Breast epithelium (tissue), 4 donors: ENCODE data around the gene ZNF467. TPM values are rescaled to one million over a fixed set of nuclear protein-coding genes. Genes with fewer than 3 reads are reported as not detected.
A peak's percentile ranks its signal among the peaks of the same experiment; 100 is the strongest.

Experiments
- DNase-seq, 2 donors: peaks; one replicate each; pipeline ENCODE4 v3.0.0-alpha.2; 2019; ENCODE audit warnings: low spot score in 2 of 2
- H3K27ac ChIP-seq, 2 donors: fragments of 200-600 bp; sonication (generic) in 1 of 2; one replicate each; pipeline ENCODE4 v1.5.1; 2016 to 2019; ENCODE audit warnings: mild to moderate bottlenecking in 1 of 2
- H3K27me3 ChIP-seq, 2 donors: fragments of 200-600 bp; sonication (generic) in 1 of 2; one replicate each; pipeline versions ENCODE4 v1.5.1 to v1.6.0; 2017 to 2019; ENCODE audit warnings: control low read depth in 1 of 2, mild to moderate bottlenecking in 1 of 2
- H3K36me3 ChIP-seq: fragments of 200-600 bp; one replicate; pipeline ENCODE4 v1.5.1; 2019
- H3K4me1 ChIP-seq, 2 donors: fragments of 200-600 bp; sonication (generic); one replicate each; pipeline ENCODE4 v1.5.1; 2016 to 2019; ENCODE audit warnings: control low read depth in 1 of 2
- H3K4me3 ChIP-seq, 3 donors: fragments of 200-600 bp; sonication (generic); 1 replicate in 2 of 3; 2 replicates in 1 of 3; pipeline ENCODE4 v1.5.1; 2016 to 2019; ENCODE audit warnings: mild to moderate bottlenecking in 3 of 3, moderate library complexity in 2 of 3
- H3K9me3 ChIP-seq, 2 donors: fragments of 200-600 bp; sonication (generic) in 1 of 2; one replicate each; pipeline ENCODE4 v1.5.1; 2016 to 2019; ENCODE audit warnings: control low read depth in 1 of 2
- CTCF ChIP-seq, 3 donors: fragments of 450-650 bp; IDR thresholded peaks; one replicate each; pipeline ENCODE4 v1.5.1; 2016 to 2017; ENCODE audit warnings: antibody characterized with exemption in 3 of 3, mild to moderate bottlenecking in 3 of 3, moderate library complexity in 3 of 3
- POLR2A ChIP-seq: fragments of 450-650 bp; IDR thresholded peaks from one replicate; pipeline ENCODE4 v1.6.1; 2016; ENCODE audit warnings: antibody characterized with exemption, mild to moderate bottlenecking, moderate library complexity
- POLR2AphosphoS5 ChIP-seq, 3 donors: sonication (generic); formaldehyde crosslinking; IDR thresholded peaks; one replicate each; pipeline ENCODE4 v1.6.1; 2017; ENCODE audit warnings: antibody characterized with exemption in 3 of 3
- intact Hi-C: fragments of 100-400 bp; cut with DNase I; formaldehyde crosslinking; loops from one replicate; pipeline ENCODE4 v1.15.1; 2023; ENCODE audit warnings: low total_unique reads
- total RNA-seq, 3 donors: library from RNA; depleted of rRNA; stranded (reverse); fragments of >200 nt; gene quantifications; one replicate each; pipeline ENCODE4 v1.1.0, GENCODE V29; 2016

ZNF467 gene
- total RNA-seq, 3 donors from 2014 or later: 5.0 to 6.3 (median 5.9) TPM

- no peak for DNase-seq
- H3K4me1 ChIP-seq: no peaks in the 10 kb centered on the region
- H3K27ac ChIP-seq: peak overlapping the region; percentile 55 to 80
Measured at GRCh38 chr7:149774237-149775175, 1.1 kb upstream of the ZNF467 start.

GRCh38 chr7:149772956-149773434, 393 bp downstream of the ZNF467 start:
- intact Hi-C loops: no loop called here
- no peak for TF ChIP-seq POLR2A
- no peak for TF ChIP-seq CTCF (IDR thresholded peaks at IDR 0.05)
- TF ChIP-seq POLR2AphosphoS5 (IDR thresholded peaks at IDR 0.05): no peak
- H3K27ac ChIP-seq: peak overlapping the region; percentile 78 to 80
- H3K27me3 ChIP-seq: no peaks in the 10 kb centered on the region
- no peaks in the 10 kb centered on the region for H3K9me3 ChIP-seq
- H3K36me3 ChIP-seq: no peaks in the 10 kb centered on the region
- no peak for DNase-seq
- H3K4me3 ChIP-seq: peak overlapping the region; percentile 58 to 91 (median 73)
- H3K4me1 ChIP-seq: no peaks in the 10 kb centered on the region

More at GRCh38 chr7:149774237-149775175, 1.1 kb upstream of the ZNF467 start:
- Histone ChIP-seq H3K27me3 (no peaks in the 10 kb centered on the region), H3K36me3 (no peaks in the 10 kb centered on the region), H3K9me3 (no peaks in the 10 kb centered on the region), H3K4me3 (peak overlapping the region; percentile 58 to 91 (median 73))
- TF ChIP-seq POLR2A (no peak), POLR2AphosphoS5 (IDR thresholded peaks at IDR 0.05) (no peak), CTCF (IDR thresholded peaks at IDR 0.05) (no peak)
- intact Hi-C loops: no loop called here

DNA sequence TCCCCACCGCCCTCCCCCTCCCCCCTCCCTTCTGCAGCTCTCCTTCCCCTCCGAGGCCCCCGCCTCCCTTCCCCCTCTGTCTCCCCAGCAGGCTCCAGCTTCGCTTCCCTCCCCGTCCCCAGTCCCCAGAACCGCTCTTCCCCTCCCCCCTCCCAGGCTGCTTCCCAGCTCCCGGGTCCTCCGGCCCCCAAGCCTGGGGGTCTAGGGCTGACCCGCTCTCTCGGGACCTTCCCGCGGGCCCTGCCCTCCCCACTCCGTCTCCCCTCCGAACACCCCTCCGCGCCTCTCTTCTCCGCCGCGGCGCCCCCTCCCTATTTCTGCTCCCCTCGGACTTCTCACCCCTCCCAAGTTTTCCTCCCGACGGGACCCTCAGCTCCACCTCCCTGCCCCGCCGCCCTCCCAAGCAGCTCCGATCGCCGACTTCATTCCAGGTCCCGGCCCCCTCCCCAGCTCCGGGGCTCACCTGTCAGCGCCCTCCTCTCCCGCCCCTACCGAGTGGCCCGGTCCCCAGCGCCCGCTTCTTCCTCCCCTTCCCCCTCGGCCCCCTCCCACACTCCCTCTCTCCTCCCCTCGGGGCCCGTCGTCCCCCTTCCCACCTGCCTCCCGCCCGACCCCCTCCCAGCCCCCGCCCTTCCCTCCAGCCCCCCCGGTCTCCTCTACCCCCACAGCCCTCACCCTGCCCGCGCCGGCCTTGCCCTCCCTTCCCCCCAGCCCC, 990 bp downstream of the ZNF467 start:
- H3K27me3 ChIP-seq: no peaks in the 10 kb centered on the region
- peak overlapping the region; percentile 58 to 91 (median 73) for H3K4me3 ChIP-seq
- H3K9me3 ChIP-seq: no peaks in the 10 kb centered on the region
- intact Hi-C loops: no loop called here
- H3K36me3 ChIP-seq: no peaks in the 10 kb centered on the region
- no peaks in the 10 kb centered on the region for H3K4me1 ChIP-seq
- TF ChIP-seq CTCF (IDR thresholded peaks at IDR 0.05): no peak
- TF ChIP-seq POLR2A: no peak
- no peak for TF ChIP-seq POLR2AphosphoS5 (IDR thresholded peaks at IDR 0.05)
- DNase-seq: no peak
- H3K27ac ChIP-seq: peak overlapping the region; percentile 78 to 80

- Histone ChIP-seq H3K36me3 (no peaks in the 10 kb centered on the region), H3K4me3 (peak overlapping the region; percentile 58 to 91 (median 73)), H3K9me3 (no peaks in the 10 kb centered on the region), H3K27ac (peak overlapping the region; percentile 78 to 80), H3K27me3 (no peaks in the 10 kb centered on the region), H3K4me1 (no peaks in the 10 kb centered on the region)
- peak; percentile 87 to 90 for DNase-seq
- intact Hi-C loops: no loop called here
- TF ChIP-seq POLR2A (no peak), POLR2AphosphoS5 (IDR thresholded peaks at IDR 0.05) (no peak), CTCF (IDR thresholded peaks at IDR 0.05) (no peak)
Measured at GRCh38 chr7:149771720-149772240, 1.6 kb downstream of the ZNF467 start.
